ENCODE data around the gene DIAPH2.

DIAPH2 gene

GRCh38 chrX:96929036-96929435, 244.4 kb downstream of the DIAPH2 start:
- Histone ChIP-seq H3K4me3 (ENCODE audit: low read depth, low read length) (no peak overlapping the region), H3K27ac (ENCODE audit: low read depth, low read length) (no peak overlapping the region), H3K9ac (ENCODE audit: low read depth, low read length) (no peak overlapping the region), H3K27me3 (ENCODE audit: control insufficient read depth, insufficient read depth, low read length) (no peaks in the 10 kb centered on the region), H3K4me1 (ENCODE audit: control insufficient read depth, insufficient read depth, low read length) (peaks cover 8% of the 10 kb centered on the region; the same call in 1 of the 2 replicates), H3K9me3 (ENCODE audit: control insufficient read depth, insufficient read depth, low read length) (no peaks in the 10 kb centered on the region), H3K36me3 (ENCODE audit: control insufficient read depth, insufficient read depth, low read length) (no peaks in the 10 kb centered on the region)

GRCh38 chrX:96957718-96958117, 273.1 kb downstream of the DIAPH2 start:
- Histone ChIP-seq H3K4me3 (ENCODE audit: low read depth, low read length) (no peak overlapping the region), H3K27ac (ENCODE audit: low read depth, low read length) (no peak overlapping the region), H3K4me1 (ENCODE audit: control insufficient read depth, insufficient read depth, low read length) (no peaks in the 10 kb centered on the region), H3K9ac (ENCODE audit: low read depth, low read length) (no peak overlapping the region), H3K9me3 (ENCODE audit: control insufficient read depth, insufficient read depth, low read length) (peaks cover 14% of the 10 kb centered on the region), H3K36me3 (ENCODE audit: control insufficient read depth, insufficient read depth, low read length) (peaks cover 12% of the 10 kb centered on the region; the same call in 1 of the 2 replicates), H3K27me3 (ENCODE audit: control insufficient read depth, insufficient read depth, low read length) (no peaks in the 10 kb centered on the region)

- Histone ChIP-seq H3K9ac (ENCODE audit: low read depth, low read length) (no peak overlapping the region), H3K27ac (ENCODE audit: low read depth, low read length) (no peak overlapping the region), H3K9me3 (ENCODE audit: control insufficient read depth, insufficient read depth, low read length) (no peaks in the 10 kb centered on the region), H3K4me1 (ENCODE audit: control insufficient read depth, insufficient read depth, low read length) (peaks cover 12% of the 10 kb centered on the region), H3K4me3 (ENCODE audit: low read depth, low read length) (no peak overlapping the region), H3K36me3 (ENCODE audit: control insufficient read depth, insufficient read depth, low read length) (no peaks in the 10 kb centered on the region), H3K27me3 (ENCODE audit: control insufficient read depth, insufficient read depth, low read length) (no peaks in the 10 kb centered on the region)
Observed at GRCh38 chrX:96971812-96972211, 287.2 kb downstream of the DIAPH2 start.

- peaks cover 3% of the 10 kb centered on the region; the same call in 1 of the 2 replicates for H3K36me3 ChIP-seq (ENCODE audit: control insufficient read depth, insufficient read depth, low read length)
- H3K4me3 ChIP-seq (ENCODE audit: low read depth, low read length), result no peak overlapping the region
- no peaks in the 10 kb centered on the region for H3K27me3 ChIP-seq (ENCODE audit: control insufficient read depth, insufficient read depth, low read length)
Observed at GRCh38 chrX:96978906-96979305, 294.3 kb downstream of the DIAPH2 start.

GRCh38 chrX:96979766-96980165, 295.1 kb downstream of the DIAPH2 start:
- Histone ChIP-seq H3K27me3 (ENCODE audit: control insufficient read depth, insufficient read depth, low read length) (no peaks in the 10 kb centered on the region), H3K4me3 (ENCODE audit: low read depth, low read length) (no peak overlapping the region)

More at GRCh38 chrX:96978906-96979305, 294.3 kb downstream of the DIAPH2 start:
- Histone ChIP-seq H3K27ac (ENCODE audit: low read depth, low read length) (no peak overlapping the region), H3K4me1 (ENCODE audit: control insufficient read depth, insufficient read depth, low read length) (peaks cover 5% of the 10 kb centered on the region; the same call in 1 of the 2 replicates), H3K9me3 (ENCODE audit: control insufficient read depth, insufficient read depth, low read length) (no peaks in the 10 kb centered on the region), H3K9ac (ENCODE audit: low read depth, low read length) (no peak overlapping the region)

DNA sequence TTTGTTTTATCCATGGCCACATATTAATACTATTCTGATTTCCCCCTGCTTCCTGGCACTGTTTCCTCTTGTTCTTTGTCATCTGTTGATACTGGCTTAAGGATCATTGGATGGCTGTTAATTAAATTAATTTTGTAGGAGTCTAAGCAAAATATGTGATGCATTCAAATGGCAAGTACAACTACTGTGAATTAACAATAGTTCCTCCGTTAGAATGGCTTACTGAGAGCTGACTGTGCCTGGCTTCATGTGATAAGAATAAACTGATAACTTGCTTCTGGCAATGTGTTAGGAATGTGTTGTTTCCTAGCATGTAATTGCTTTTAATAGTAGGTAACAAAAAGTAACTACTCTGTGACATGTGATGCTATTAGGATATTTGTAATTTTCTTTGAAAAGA, 297.5 kb downstream of the DIAPH2 start:
- Histone ChIP-seq H3K36me3 (ENCODE audit: control insufficient read depth, insufficient read depth, low read length) (peaks cover 3% of the 10 kb centered on the region; the same call in 1 of the 2 replicates), H3K4me1 (ENCODE audit: control insufficient read depth, insufficient read depth, low read length) (peaks cover 5% of the 10 kb centered on the region; the same call in 1 of the 2 replicates), H3K27me3 (ENCODE audit: control insufficient read depth, insufficient read depth, low read length) (no peaks in the 10 kb centered on the region), H3K4me3 (ENCODE audit: low read depth, low read length) (no peak overlapping the region), H3K9ac (ENCODE audit: low read depth, low read length) (no peak overlapping the region), H3K27ac (ENCODE audit: low read depth, low read length) (no peak overlapping the region), H3K9me3 (ENCODE audit: control insufficient read depth, insufficient read depth, low read length) (no peaks in the 10 kb centered on the region)

More at GRCh38 chrX:96979766-96980165, 295.1 kb downstream of the DIAPH2 start:
- H3K9me3 ChIP-seq (ENCODE audit: control insufficient read depth, insufficient read depth, low read length), result no peaks in the 10 kb centered on the region
- H3K4me1 ChIP-seq (ENCODE audit: control insufficient read depth, insufficient read depth, low read length), result peaks cover 5% of the 10 kb centered on the region; the same call in 1 of the 2 replicates
- H3K9ac ChIP-seq (ENCODE audit: low read depth, low read length), result no peak overlapping the region
- H3K27ac ChIP-seq (ENCODE audit: low read depth, low read length), result no peak overlapping the region
- peaks cover 3% of the 10 kb centered on the region; the same call in 1 of the 2 replicates for H3K36me3 ChIP-seq (ENCODE audit: control insufficient read depth, insufficient read depth, low read length)

GRCh38 chrX:96984538-96984937, 299.9 kb downstream of the DIAPH2 start:
- peaks cover 2% of the 10 kb centered on the region; the same call in 1 of the 2 replicates for H3K4me1 ChIP-seq (ENCODE audit: control insufficient read depth, insufficient read depth, low read length)
- H3K9ac ChIP-seq (ENCODE audit: low read depth, low read length), result no peak overlapping the region
- no peaks in the 10 kb centered on the region for H3K27me3 ChIP-seq (ENCODE audit: control insufficient read depth, insufficient read depth, low read length)
- H3K27ac ChIP-seq (ENCODE audit: low read depth, low read length), result no peak overlapping the region
- H3K4me3 ChIP-seq (ENCODE audit: low read depth, low read length), result no peak overlapping the region
- no peaks in the 10 kb centered on the region for H3K9me3 ChIP-seq (ENCODE audit: control insufficient read depth, insufficient read depth, low read length)
- H3K36me3 ChIP-seq (ENCODE audit: control insufficient read depth, insufficient read depth, low read length), result no peaks in the 10 kb centered on the region

GRCh38 chrX:96985046-96985445, 300.4 kb downstream of the DIAPH2 start:
- H3K9ac ChIP-seq (ENCODE audit: low read depth, low read length), result no peak overlapping the region

GRCh38 chrX:96987228-96987627, 302.6 kb downstream of the DIAPH2 start:
- Histone ChIP-seq H3K9ac (ENCODE audit: low read depth, low read length) (no peak overlapping the region), H3K4me3 (ENCODE audit: low read depth, low read length) (no peak overlapping the region), H3K27me3 (ENCODE audit: control insufficient read depth, insufficient read depth, low read length) (no peaks in the 10 kb centered on the region), H3K27ac (ENCODE audit: low read depth, low read length) (no peak overlapping the region), H3K4me1 (ENCODE audit: control insufficient read depth, insufficient read depth, low read length) (peaks cover 12% of the 10 kb centered on the region), H3K36me3 (ENCODE audit: control insufficient read depth, insufficient read depth, low read length) (no peaks in the 10 kb centered on the region), H3K9me3 (ENCODE audit: control insufficient read depth, insufficient read depth, low read length) (no peaks in the 10 kb centered on the region)

More at GRCh38 chrX:96985046-96985445, 300.4 kb downstream of the DIAPH2 start:
- Histone ChIP-seq H3K4me1 (ENCODE audit: control insufficient read depth, insufficient read depth, low read length) (peaks cover 5% of the 10 kb centered on the region; the same call in 1 of the 2 replicates), H3K27ac (ENCODE audit: low read depth, low read length) (no peak overlapping the region), H3K36me3 (ENCODE audit: control insufficient read depth, insufficient read depth, low read length) (no peaks in the 10 kb centered on the region), H3K9me3 (ENCODE audit: control insufficient read depth, insufficient read depth, low read length) (no peaks in the 10 kb centered on the region), H3K27me3 (ENCODE audit: control insufficient read depth, insufficient read depth, low read length) (no peaks in the 10 kb centered on the region), H3K4me3 (ENCODE audit: low read depth, low read length) (no peak overlapping the region)

- Histone ChIP-seq H3K9me3 (ENCODE audit: control insufficient read depth, insufficient read depth, low read length) (no peaks in the 10 kb centered on the region), H3K27me3 (ENCODE audit: control insufficient read depth, insufficient read depth, low read length) (no peaks in the 10 kb centered on the region), H3K36me3 (ENCODE audit: control insufficient read depth, insufficient read depth, low read length) (no peaks in the 10 kb centered on the region), H3K9ac (ENCODE audit: low read depth, low read length) (no peak overlapping the region), H3K4me3 (ENCODE audit: low read depth, low read length) (no peak overlapping the region), H3K4me1 (ENCODE audit: control insufficient read depth, insufficient read depth, low read length) (peaks cover 14% of the 10 kb centered on the region), H3K27ac (ENCODE audit: low read depth, low read length) (no peak overlapping the region)
Observed at GRCh38 chrX:96989830-96990571, 305.4 kb downstream of the DIAPH2 start.

DNA sequence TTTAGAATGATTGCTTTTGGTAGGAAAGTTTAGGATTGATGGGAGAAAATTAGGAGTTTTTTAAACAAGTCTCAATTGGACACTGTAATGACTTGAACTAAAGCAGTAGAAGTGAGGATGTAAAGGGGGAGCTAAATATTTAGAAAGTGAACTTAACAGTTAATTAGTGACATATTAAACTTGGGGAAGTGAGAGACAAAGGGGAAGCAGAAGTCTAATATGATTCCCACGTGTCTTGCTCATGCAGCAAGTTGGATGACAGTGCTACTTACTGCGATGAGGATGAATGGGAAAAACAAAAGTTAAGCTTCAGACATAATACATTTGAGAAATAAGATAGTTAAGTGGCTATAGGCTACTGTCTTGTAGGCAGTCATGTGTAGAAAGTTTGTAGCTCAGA, 309.5 kb downstream of the DIAPH2 start:
- no peak overlapping the region for H3K9ac ChIP-seq (ENCODE audit: low read depth, low read length)
- H3K27ac ChIP-seq (ENCODE audit: low read depth, low read length), result no peak overlapping the region
- no peaks in the 10 kb centered on the region for H3K36me3 ChIP-seq (ENCODE audit: control insufficient read depth, insufficient read depth, low read length)
- H3K4me1 ChIP-seq (ENCODE audit: control insufficient read depth, insufficient read depth, low read length), result peaks cover 14% of the 10 kb centered on the region
- no peaks in the 10 kb centered on the region for H3K27me3 ChIP-seq (ENCODE audit: control insufficient read depth, insufficient read depth, low read length)
- H3K9me3 ChIP-seq (ENCODE audit: control insufficient read depth, insufficient read depth, low read length), result no peaks in the 10 kb centered on the region
- H3K4me3 ChIP-seq (ENCODE audit: low read depth, low read length), result no peak overlapping the region

All from HUES48 (cell line).